ENCODE measurements around the gene MYCL.

Gene MYCL

GRCh38 chr1:39854314-39854713 lies 47.4 kb downstream of the MYCL start:
- TF ChIP-seq CTCF (conservative IDR thresholded peaks at IDR 0.05), result no peak
- no peak overlapping the region for H3K27ac ChIP-seq

GRCh38 chr1:39852876-39853275 lies 48.8 kb downstream of the MYCL start:
- peak overlapping the region; percentile 45 for H3K27ac ChIP-seq

GRCh38 chr1:39852214-39852791 lies 49.4 kb downstream of the MYCL start:
- peak overlapping the region; percentile 45 for H3K27ac ChIP-seq

More at GRCh38 chr1:39852876-39853275, 48.8 kb downstream of the MYCL start:
- TF ChIP-seq CTCF (conservative IDR thresholded peaks at IDR 0.05), result no peak

GRCh38 chr1:39850606-39851216 lies 51.0 kb downstream of the MYCL start:
- TF ChIP-seq CTCF (conservative IDR thresholded peaks at IDR 0.05), result no peak
- no peak overlapping the region for H3K27ac ChIP-seq

More at GRCh38 chr1:39852214-39852791, 49.4 kb downstream of the MYCL start:
- no peak for TF ChIP-seq CTCF (conservative IDR thresholded peaks at IDR 0.05)

- H3K27ac ChIP-seq, result no peak overlapping the region
- no peak for TF ChIP-seq CTCF (conservative IDR thresholded peaks at IDR 0.05)
Measured at GRCh38 chr1:39849203-39849602, 52.5 kb downstream of the MYCL start.

- no peak for TF ChIP-seq CTCF (conservative IDR thresholded peaks at IDR 0.05)
- no peak overlapping the region for H3K27ac ChIP-seq
Measured at GRCh38 chr1:39847940-39848339, 53.8 kb downstream of the MYCL start.

- peak overlapping the region; percentile 60 for H3K27ac ChIP-seq
- no peak for TF ChIP-seq CTCF (conservative IDR thresholded peaks at IDR 0.05)
Measured at GRCh38 chr1:39846796-39847195, 54.9 kb downstream of the MYCL start.
